ENCODE data around the gene OR51G2.

DNA sequence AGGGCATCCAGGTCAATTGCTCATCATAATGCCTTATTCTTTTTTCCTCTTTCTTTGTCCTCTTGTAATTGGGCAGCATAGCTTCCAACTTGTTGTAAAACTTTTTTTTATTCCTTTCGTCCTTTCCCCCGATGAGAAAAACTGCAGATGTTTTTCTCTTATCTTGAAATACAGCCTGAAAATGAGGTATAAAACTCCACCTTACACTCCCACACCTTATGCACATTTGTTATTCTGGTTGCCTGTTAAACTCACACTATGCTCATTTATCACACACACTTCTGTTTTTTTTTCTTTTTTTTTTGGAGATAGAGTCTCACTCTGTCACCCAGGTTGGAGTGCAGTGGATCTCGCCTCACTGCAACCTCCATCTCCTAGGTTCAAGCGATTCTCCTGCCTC is 38.2 kb upstream of the OR51G2 start:
- TF ChIP-seq, protein P1, sequence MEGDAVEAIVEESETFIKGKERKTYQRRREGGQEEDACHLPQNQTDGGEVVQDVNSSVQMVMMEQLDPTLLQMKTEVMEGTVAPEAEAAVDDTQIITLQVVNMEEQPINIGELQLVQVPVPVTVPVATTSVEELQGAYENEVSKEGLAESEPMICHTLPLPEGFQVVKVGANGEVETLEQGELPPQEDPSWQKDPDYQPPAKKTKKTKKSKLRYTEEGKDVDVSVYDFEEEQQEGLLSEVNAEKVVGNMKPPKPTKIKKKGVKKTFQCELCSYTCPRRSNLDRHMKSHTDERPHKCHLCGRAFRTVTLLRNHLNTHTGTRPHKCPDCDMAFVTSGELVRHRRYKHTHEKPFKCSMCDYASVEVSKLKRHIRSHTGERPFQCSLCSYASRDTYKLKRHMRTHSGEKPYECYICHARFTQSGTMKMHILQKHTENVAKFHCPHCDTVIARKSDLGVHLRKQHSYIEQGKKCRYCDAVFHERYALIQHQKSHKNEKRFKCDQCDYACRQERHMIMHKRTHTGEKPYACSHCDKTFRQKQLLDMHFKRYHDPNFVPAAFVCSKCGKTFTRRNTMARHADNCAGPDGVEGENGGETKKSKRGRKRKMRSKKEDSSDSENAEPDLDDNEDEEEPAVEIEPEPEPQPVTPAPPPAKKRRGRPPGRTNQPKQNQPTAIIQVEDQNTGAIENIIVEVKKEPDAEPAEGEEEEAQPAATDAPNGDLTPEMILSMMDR (IDR thresholded peaks at IDR 0.05), result no peak
- TF ChIP-seq POLR2A (IDR thresholded peaks at IDR 0.05), result no peak
